Breast epithelium (tissue), 4 donors: ENCODE data around the gene EEF2KMT. TPM values are rescaled to one million over a fixed set of nuclear protein-coding genes. Genes with fewer than 3 reads are reported as not detected.
"Not testable (repeated sequence)": the region's sequence is repeated elsewhere in the genome, so short reads cannot be mapped to it uniquely, and the experiment has no call there.

ENCODE experiments used
- DNase-seq, 2 donors: peaks; one replicate each; pipeline ENCODE4 v3.0.0-alpha.2; 2019; ENCODE audit warnings: low spot score in 2 of 2
- H3K27ac ChIP-seq, 2 donors: fragments of 200-600 bp; sonication (generic) in 1 of 2; one replicate each; pipeline ENCODE4 v1.5.1; 2016 to 2019; ENCODE audit warnings: mild to moderate bottlenecking in 1 of 2
- H3K27me3 ChIP-seq, 2 donors: fragments of 200-600 bp; sonication (generic) in 1 of 2; one replicate each; pipeline versions ENCODE4 v1.5.1 to v1.6.0; 2017 to 2019; ENCODE audit warnings: control low read depth in 1 of 2, mild to moderate bottlenecking in 1 of 2
- H3K36me3 ChIP-seq: fragments of 200-600 bp; one replicate; pipeline ENCODE4 v1.5.1; 2019
- H3K4me1 ChIP-seq, 2 donors: fragments of 200-600 bp; sonication (generic); one replicate each; pipeline ENCODE4 v1.5.1; 2016 to 2019; ENCODE audit warnings: control low read depth in 1 of 2
- H3K4me3 ChIP-seq, 3 donors: fragments of 200-600 bp; sonication (generic); 1 replicate in 2 of 3; 2 replicates in 1 of 3; pipeline ENCODE4 v1.5.1; 2016 to 2019; ENCODE audit warnings: mild to moderate bottlenecking in 3 of 3, moderate library complexity in 2 of 3
- H3K9me3 ChIP-seq, 2 donors: fragments of 200-600 bp; sonication (generic) in 1 of 2; one replicate each; pipeline ENCODE4 v1.5.1; 2016 to 2019; ENCODE audit warnings: control low read depth in 1 of 2
- POLR2A ChIP-seq: fragments of 450-650 bp; IDR thresholded peaks from one replicate; pipeline ENCODE4 v1.6.1; 2016; ENCODE audit warnings: antibody characterized with exemption, mild to moderate bottlenecking, moderate library complexity
- POLR2AphosphoS5 ChIP-seq, 3 donors: sonication (generic); formaldehyde crosslinking; IDR thresholded peaks; one replicate each; pipeline ENCODE4 v1.6.1; 2017; ENCODE audit warnings: antibody characterized with exemption in 3 of 3
- intact Hi-C: fragments of 100-400 bp; cut with DNase I; formaldehyde crosslinking; loops from one replicate; pipeline ENCODE4 v1.15.1; 2023; ENCODE audit warnings: low total_unique reads
- total RNA-seq, 3 donors: library from RNA; depleted of rRNA; stranded (reverse); fragments of >200 nt; gene quantifications; one replicate each; pipeline ENCODE4 v1.1.0, GENCODE V29; 2016
- TF ChIP-seq, protein P1 (sequence below), 3 donors: fragments of 450-650 bp; IDR thresholded peaks; one replicate each; pipeline ENCODE4 v1.5.1; 2016 to 2017; ENCODE audit warnings: antibody characterized with exemption in 3 of 3, mild to moderate bottlenecking in 3 of 3, moderate library complexity in 3 of 3

The EEF2KMT gene
- total RNA-seq, 3 donors from 2014 or later, result 9.4 to 10.2 (median 10.2) TPM

DNA sequence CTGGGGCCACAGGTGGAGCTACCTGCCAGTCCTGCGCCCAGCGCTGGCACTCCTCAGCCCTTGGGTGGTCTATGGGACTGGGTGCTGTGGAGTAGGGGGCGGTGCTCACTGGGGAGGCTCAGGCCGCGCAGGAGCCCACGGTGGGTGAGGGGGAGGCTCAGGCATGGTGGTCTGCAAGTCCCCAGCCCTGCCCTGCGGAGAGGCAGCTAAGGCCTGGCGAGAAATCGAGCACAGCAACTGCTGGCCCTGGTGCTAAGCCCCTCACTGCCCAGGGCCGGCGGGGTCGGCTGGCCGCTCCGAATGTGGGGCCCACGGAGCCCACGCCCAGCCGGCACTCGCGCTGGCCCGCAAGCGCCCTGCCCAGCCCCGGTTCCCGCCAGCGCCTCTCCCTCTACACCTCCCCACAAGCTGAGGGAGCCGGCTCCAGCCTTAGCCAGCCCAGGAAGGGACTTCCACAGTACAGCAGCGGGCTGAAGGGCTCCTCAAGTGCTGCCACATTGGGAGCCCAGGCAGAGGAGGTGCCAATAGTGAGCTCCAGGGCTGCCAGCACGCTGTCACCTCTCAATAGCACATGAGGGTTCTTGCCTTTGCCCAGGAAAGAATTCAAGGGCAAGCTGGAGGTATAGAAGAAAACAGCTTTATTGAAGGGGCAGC is 11.0 kb upstream of the EEF2KMT start:
- no peaks in the 10 kb centered on the region for H3K4me1 ChIP-seq
- no peaks in the 10 kb centered on the region for H3K9me3 ChIP-seq
- intact Hi-C loops, result no loop called here

DNA sequence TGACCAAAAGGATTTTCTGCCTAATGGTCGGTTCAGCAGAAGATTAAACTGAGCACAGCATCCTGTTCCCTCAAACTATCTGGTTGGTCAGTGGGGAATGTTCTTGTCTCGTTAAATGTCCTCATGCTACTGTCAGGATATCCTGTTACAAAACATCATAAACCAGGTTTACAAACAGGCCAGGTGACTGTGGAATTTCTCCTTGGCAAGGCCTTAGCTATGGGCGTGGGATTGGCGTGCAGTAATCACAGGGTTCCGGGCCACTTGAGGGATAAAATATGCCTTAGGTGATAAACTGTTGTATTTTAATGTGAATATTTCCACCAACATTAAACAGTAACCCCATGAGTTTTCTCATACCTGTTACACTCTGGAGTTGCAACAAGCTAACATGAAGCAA is 7.4 kb upstream of the EEF2KMT start:
- H3K9me3 ChIP-seq, H3K4me1 ChIP-seq, H3K4me3 ChIP-seq, H3K27me3 ChIP-seq, H3K36me3 ChIP-seq, intact Hi-C loops, DNase-seq, H3K27ac ChIP-seq: not testable (repeated sequence)

More for the DNA sequence above, 11.0 kb upstream of the EEF2KMT start:
- Histone ChIP-seq H3K4me3 (no peak overlapping the region), H3K27me3 (no peaks in the 10 kb centered on the region), H3K36me3 (no peaks in the 10 kb centered on the region), H3K27ac (no peak overlapping the region)
- no peak for DNase-seq
- TF ChIP-seq, protein P1, sequence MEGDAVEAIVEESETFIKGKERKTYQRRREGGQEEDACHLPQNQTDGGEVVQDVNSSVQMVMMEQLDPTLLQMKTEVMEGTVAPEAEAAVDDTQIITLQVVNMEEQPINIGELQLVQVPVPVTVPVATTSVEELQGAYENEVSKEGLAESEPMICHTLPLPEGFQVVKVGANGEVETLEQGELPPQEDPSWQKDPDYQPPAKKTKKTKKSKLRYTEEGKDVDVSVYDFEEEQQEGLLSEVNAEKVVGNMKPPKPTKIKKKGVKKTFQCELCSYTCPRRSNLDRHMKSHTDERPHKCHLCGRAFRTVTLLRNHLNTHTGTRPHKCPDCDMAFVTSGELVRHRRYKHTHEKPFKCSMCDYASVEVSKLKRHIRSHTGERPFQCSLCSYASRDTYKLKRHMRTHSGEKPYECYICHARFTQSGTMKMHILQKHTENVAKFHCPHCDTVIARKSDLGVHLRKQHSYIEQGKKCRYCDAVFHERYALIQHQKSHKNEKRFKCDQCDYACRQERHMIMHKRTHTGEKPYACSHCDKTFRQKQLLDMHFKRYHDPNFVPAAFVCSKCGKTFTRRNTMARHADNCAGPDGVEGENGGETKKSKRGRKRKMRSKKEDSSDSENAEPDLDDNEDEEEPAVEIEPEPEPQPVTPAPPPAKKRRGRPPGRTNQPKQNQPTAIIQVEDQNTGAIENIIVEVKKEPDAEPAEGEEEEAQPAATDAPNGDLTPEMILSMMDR (IDR thresholded peaks at IDR 0.05), result no peak
- TF ChIP-seq POLR2AphosphoS5 (IDR thresholded peaks at IDR 0.05), result no peak
- no peak for TF ChIP-seq POLR2A

DNA sequence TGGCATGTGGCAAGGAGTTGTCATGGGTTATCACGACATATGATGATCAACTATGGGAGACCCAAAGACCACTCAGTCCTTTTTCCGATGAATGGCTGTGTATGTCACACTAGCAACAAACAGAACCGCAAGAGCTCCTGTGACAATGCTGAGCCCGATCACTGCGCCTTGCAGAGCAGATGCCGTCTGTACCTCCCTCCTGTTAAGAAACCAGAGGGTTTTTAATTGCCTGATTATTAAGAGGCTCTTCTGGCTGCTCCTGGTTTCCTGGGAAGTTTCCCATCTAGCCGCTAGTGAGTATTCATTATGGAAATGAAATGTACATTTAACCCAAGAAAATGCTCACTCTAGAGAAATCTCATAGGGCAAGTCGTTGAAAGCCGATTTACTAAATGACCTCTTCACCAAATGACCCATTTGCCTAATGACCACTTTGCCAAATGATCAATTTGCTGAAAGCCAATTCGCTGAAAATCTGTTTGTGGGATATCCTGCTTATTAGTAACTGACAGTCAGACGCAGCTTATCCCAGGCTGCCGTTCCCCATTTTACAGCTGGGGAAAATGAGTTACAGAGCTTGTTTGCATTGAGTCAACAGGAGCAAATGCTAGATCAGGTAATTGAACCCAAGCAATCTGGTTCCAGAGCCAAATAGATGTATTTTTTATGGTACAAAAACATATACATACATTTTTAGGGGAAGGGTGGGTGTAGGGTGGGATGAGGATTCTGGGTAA is 5.9 kb upstream of the EEF2KMT start:
- H3K27ac ChIP-seq, DNase-seq, H3K36me3 ChIP-seq, H3K9me3 ChIP-seq, H3K4me3 ChIP-seq, intact Hi-C loops, H3K27me3 ChIP-seq, H3K4me1 ChIP-seq: not testable (repeated sequence)

DNA sequence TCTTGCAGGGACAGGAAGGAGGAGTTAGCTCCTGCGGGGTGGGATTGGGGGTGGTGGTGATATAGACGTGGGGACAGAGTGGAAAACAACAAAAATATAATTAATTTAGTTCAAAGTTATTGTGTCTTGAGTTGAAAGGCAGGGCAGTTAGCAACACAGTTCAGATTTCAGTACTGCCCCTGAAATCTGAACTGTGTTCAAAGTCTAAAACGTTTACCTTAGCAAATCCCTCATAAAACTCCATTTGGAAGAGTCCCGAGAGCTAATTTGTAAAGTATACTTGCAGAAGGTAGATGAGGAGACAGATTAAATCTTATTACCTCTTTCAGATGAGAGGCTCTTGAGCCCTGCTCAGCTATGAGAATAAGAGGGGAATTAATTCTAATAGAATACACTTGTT is 1.6 kb upstream of the EEF2KMT start:
- H3K27ac ChIP-seq, H3K9me3 ChIP-seq, DNase-seq, H3K4me1 ChIP-seq, H3K36me3 ChIP-seq, H3K27me3 ChIP-seq, intact Hi-C loops: not testable (repeated sequence)
- H3K4me3 ChIP-seq, result peak overlapping the region in 2 of 3 donors; percentile 65 to 89

DNA sequence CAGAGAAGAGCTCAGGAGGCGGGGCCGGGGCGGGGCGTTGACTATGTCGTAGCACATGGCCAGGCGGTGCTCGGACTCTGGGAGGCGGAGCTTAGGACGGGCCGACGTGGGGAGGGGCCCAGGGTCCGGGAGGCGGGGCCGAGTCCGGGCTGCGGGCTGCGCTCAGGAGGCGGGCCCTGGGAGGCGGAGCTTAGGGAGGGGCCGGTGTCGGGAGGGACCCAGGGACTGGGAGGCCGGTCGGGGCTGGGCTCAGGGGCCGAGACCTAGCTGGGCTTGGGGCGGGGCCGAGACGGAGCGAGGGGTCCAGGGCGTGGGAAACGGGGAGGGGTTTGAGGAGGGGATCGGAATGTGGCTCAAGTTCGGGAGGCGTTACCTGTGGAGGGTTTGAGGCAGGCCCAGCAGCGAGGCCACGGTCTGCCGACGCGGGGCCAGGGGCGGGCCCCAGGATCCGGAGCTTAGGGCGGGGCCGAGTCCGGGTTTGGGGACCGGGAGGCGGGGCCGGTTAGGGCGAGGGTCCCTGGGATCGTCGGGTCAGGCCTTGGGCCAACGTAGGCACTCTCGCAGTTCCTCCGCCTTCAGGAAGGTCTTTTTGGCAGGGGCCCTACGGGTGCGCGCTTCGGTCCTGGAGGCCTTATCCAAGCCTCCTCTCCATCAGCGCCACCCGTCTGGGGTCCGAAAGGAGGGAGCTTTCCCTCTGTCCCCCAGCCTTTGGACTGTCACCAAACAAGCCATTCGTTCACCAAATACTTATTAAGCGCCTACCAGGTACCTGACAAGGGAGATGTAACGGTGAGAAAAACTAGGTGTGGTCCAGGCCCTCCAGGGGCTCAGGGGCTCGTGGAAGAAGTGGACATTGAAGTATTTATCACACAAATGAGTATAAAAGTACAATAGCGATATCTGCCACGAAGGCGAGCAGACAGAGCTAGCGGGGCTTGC is 895 bp upstream of the EEF2KMT start:
- H3K36me3 ChIP-seq, H3K9me3 ChIP-seq, intact Hi-C loops, H3K27me3 ChIP-seq, H3K4me1 ChIP-seq: not testable (repeated sequence)
- peak overlapping the region; percentile 86 to 91 for H3K27ac ChIP-seq
- DNase-seq, result peak; percentile 70 to 79
- peak overlapping the region; percentile 65 to 89 (median 68) for H3K4me3 ChIP-seq

DNA sequence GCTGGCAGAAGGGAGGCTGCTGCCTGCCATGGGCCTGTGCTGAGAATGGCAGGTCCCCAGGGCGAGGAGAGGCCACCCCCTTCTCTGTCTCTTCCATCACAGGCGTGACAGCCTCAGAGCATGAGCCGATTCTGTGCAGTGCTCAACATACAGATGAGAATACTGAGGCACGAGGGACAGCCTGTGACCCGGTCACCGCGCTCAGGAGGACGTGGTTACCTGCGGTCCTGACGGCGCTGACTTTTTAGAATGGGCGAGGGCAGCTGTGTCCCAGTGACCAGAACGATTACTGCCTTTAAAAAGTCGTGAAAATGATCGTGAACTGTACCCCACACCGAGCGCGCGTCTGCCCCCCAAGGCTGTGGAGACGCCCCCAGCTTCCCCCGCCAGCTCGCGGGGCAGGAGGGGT is 530 bp downstream of the EEF2KMT start:
- H3K4me1 ChIP-seq, H3K9me3 ChIP-seq, DNase-seq, H3K36me3 ChIP-seq, intact Hi-C loops, H3K27me3 ChIP-seq: not testable (repeated sequence)
- Histone ChIP-seq H3K4me3 (peak overlapping the region; percentile 65 to 89 (median 68)), H3K27ac (peak overlapping the region; percentile 86 to 87)

DNA sequence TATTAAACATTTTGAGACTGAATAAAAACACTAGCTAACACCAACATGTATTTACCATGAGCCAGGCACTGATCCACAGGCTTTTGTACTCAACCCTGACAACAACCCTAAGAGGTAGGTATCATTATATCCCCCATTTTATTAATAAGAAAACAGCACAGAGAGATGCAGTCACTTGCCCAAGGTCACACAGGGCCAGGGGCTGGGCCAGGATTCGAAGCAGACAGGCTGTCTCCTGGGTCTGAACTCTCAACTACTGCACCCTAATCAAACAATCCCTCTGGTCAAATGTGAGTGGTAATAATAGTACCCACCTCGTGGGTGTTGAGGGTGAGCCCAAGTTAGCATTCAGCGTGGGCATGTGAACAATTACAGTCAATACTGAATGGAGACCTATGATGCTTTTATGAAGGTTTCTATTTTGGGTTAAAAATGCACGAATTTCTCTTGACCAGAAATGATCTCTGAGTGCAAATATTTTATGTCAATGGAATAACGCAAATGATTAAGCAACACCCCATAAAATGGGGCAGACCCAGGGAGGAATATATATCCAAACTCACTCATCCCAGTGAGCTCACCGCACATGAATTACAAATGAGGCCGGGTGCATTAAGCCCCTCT is 1.0 kb downstream of the EEF2KMT start:
- Histone ChIP-seq H3K4me3 (peak overlapping the region; percentile 65 to 89 (median 68)), H3K27ac (peak overlapping the region in 1 of 2 donors; percentile 87)
- DNase-seq, H3K4me1 ChIP-seq, H3K36me3 ChIP-seq, H3K27me3 ChIP-seq, H3K9me3 ChIP-seq, intact Hi-C loops: not testable (repeated sequence)

DNA sequence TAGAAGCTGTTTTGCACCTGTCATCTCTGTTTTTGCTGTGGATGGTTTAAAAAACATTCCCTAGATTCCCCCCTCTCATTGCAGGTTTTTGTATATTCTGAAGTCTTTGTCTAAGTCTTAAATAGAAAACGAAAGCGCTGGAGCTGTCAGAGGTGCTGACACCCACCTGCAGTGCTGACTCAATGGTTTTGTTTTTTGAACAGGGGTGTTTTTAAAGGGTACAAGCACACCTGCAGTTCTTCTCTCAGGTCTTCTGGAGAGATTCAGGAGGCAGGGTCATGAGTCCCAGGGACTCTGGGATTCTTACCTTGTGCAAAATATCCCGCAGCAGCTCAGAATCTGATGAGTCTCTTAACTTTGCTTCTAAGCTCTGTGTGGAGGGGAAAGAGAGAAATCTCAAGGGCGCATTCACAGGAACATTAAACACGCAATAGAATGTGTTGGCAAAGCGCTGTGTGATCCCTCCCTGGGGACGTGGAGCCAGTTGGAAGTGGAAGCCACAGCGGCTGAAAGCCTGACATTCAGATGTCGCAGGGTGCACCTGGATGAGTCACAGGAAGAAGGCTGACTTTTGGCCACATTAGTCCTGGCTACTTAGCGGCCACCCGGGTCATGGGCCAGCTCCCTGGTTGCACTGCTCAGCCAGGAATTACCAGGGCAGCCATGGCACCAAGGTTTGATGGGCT is 2.3 kb downstream of the EEF2KMT start:
- DNase-seq, intact Hi-C loops, H3K27ac ChIP-seq, H3K4me3 ChIP-seq, H3K9me3 ChIP-seq, H3K36me3 ChIP-seq, H3K4me1 ChIP-seq, H3K27me3 ChIP-seq: not testable (repeated sequence)

DNA sequence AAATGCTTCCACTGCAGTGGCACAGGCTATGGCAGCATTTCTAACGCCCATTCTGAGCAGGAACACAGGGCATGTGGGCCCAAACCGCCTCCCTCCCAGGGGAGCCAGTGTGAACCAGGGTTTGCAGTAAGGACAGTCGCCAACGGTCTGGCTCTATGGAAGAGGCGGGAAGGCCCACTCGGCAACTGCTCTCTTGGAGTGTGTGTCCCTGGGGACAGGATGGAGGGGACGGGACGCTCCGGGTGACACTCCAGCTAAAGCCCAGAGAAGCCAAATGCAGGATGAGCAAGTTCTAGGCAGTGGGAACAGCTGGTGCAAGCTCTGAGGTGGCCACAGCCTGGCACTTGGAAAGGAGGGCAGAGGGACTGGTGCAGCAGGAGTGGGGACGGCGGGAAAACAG is 3.8 kb downstream of the EEF2KMT start:
- intact Hi-C loops, H3K4me3 ChIP-seq, H3K27ac ChIP-seq, H3K36me3 ChIP-seq, H3K9me3 ChIP-seq, H3K4me1 ChIP-seq, DNase-seq, H3K27me3 ChIP-seq: not testable (repeated sequence)

DNA sequence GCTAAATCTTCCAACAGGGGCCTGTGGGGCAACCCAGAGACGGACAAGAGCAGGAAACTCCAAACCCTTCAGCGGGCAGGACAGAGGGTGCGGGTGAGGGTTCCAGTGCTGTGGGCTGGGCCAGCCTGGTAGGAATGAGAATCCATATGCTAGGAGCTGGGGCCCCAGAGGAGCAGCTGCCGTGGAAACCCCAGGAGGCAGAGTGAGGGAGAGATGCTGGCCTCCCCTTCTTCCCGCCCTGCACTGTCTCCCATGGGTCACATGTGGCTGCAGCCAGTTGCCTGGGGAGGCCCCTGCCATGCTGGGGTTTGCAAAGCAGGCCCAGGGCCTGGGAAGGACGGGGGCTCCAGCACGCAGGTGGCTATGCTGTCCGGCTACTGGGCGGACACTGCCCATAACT is 4.5 kb downstream of the EEF2KMT start:
- DNase-seq, H3K27me3 ChIP-seq, intact Hi-C loops, H3K9me3 ChIP-seq, H3K36me3 ChIP-seq, H3K4me3 ChIP-seq, H3K4me1 ChIP-seq, H3K27ac ChIP-seq: not testable (repeated sequence)

DNA sequence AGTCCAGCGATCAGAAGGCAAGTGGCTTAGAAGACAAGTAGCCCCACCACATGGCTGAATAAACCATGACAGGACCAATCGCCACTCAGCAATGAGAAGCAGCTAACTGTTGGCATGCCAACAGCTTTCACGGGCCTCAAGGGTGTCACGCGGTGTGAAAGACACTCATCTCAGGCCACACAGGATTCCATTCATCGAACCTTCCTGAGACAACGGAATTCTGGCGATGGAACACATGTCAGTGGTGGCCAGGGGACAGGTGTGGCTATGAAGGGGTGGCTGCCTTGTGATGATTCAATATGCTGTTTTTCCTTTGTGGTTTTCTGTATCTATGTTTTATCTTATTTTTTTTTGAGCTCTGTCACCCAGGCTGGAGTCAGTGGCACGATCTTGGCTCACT is 7.0 kb downstream of the EEF2KMT start:
- DNase-seq, H3K4me1 ChIP-seq, H3K27ac ChIP-seq, H3K36me3 ChIP-seq, H3K27me3 ChIP-seq, intact Hi-C loops, H3K9me3 ChIP-seq, H3K4me3 ChIP-seq: not testable (repeated sequence)
